K562 (cell line): Measurements from ENCODE around the gene TMEM181. TPM values are rescaled to one million over a fixed set of nuclear protein-coding genes. Genes with fewer than 3 reads are reported as not detected.

Source experiments
- ATF7 ChIP-seq: fragments of 450-650 bp; IDR thresholded peaks from 2 replicates; pipeline ENCODE4 v1.7.1; 2014; ENCODE audit warnings: mild to moderate bottlenecking, moderate library complexity
- KHSRP ChIP-seq: fragments of 450-650 bp; IDR thresholded peaks from 2 replicates; pipeline ENCODE4 v1.6.1; 2017
- KLF13 ChIP-seq: fragments of 450-650 bp; IDR thresholded peaks from 2 replicates; pipeline ENCODE4 v1.6.1; 2016; ENCODE audit warnings: missing genetic modification characterization, low read depth, mild to moderate bottlenecking, missing compliant biosample characterization, moderate library complexity, borderline replicate concordance
- LCOR ChIP-seq: sonication (generic); formaldehyde crosslinking; IDR thresholded peaks from 2 replicates; pipeline ENCODE4 v1.8.0; 2022; ENCODE audit warnings: mild to moderate bottlenecking, missing genetic modification reagents
- NCOA2 ChIP-seq, 2 experiments: fragments of 450-650 bp; IDR thresholded peaks; 2 replicates each; pipeline ENCODE4 v1.6.1; 2018; ENCODE audit warnings: mild to moderate bottlenecking in 2 of 2, moderate library complexity in 1 of 2; ENCODE audit not compliant: partially characterized antibody in 2 of 2
- RAD21 ChIP-seq, 2 experiments: fragments of 250-450 bp in 1 of 2; fragments of 450-650 bp in 1 of 2; sonication (Bioruptor Pico) in 1 of 2; formaldehyde crosslinking in 1 of 2; IDR thresholded peaks in 1 of 2; conservative IDR thresholded peaks in 1 of 2; 2 replicates each; pipeline versions ENCODE4 v1.4.0 to v1.8.0; 2020 to 2022; ENCODE audit warnings: mild to moderate bottlenecking in 2 of 2, moderate library complexity in 1 of 2
- RBBP5 ChIP-seq: fragments of 200-600 bp; sonication (generic); IDR thresholded peaks from 2 replicates; pipeline ENCODE4 v1.6.1; 2012; ENCODE audit warnings: borderline replicate concordance, mild to moderate bottlenecking, low read length, control low read depth, inconsistent platforms; ENCODE audit not compliant: insufficient read depth, poor library complexity, severe bottlenecking
- RBM17 ChIP-seq: fragments of 200-400 bp; formaldehyde crosslinking; IDR thresholded peaks from 2 replicates; pipeline ENCODE4 v1.6.1; 2017; ENCODE audit warnings: low read depth, mild to moderate bottlenecking, low read length, borderline replicate concordance
- SIN3B ChIP-seq: fragments of 450-650 bp; IDR thresholded peaks from 2 replicates; pipeline ENCODE4 v1.6.1; 2017; ENCODE audit warnings: low read depth, mild to moderate bottlenecking, moderate library complexity
- SRSF1 ChIP-seq: fragments of 200-400 bp; formaldehyde crosslinking; IDR thresholded peaks from 2 replicates; pipeline ENCODE4 v1.6.1; 2017; ENCODE audit warnings: mild to moderate bottlenecking, low read depth, low read length, moderate library complexity
- SRSF7 ChIP-seq: fragments of 200-400 bp; formaldehyde crosslinking; optimal IDR thresholded peaks from 2 replicates; pipeline ENCODE3; 2017; ENCODE audit warnings: mild to moderate bottlenecking, low read depth, low read length
- TEAD4 ChIP-seq, 2 experiments: sonication (generic) in 1 of 2; formaldehyde crosslinking in 1 of 2; IDR thresholded peaks; 2 replicates each; pipeline versions ENCODE4 v1.6.1 to v1.8.0; 2012 to 2022; ENCODE audit warnings: borderline replicate concordance in 1 of 2, inconsistent platforms in 1 of 2, low read length in 1 of 2, mild to moderate bottlenecking in 1 of 2, missing genetic modification reagents in 1 of 2
- XRCC4 ChIP-seq: IDR thresholded peaks from one replicate; pipeline ENCODE4 v1.6.1; 2011; ENCODE audit not compliant: insufficient read depth, insufficient read length; ENCODE audit errors: extremely low read depth
- ZMIZ1 ChIP-seq, 2 experiments: fragments of 150-350 bp in 1 of 2; IDR thresholded peaks; 2 replicates each; pipeline ENCODE4 v1.6.1; 2012 to 2016; ENCODE audit warnings: low read depth in 2 of 2, low read length in 2 of 2, mild to moderate bottlenecking in 1 of 2, moderate library complexity in 1 of 2
- ZNF175 ChIP-seq: fragments of 200-800 bp; sonication (Bioruptor generic); IDR thresholded peaks from 2 replicates; pipeline ENCODE4 v1.6.1; 2016; ENCODE audit warnings: low read depth, mild to moderate bottlenecking, missing genetic modification characterization, missing compliant biosample characterization
- ZNF239 ChIP-seq: fragments of 250-450 bp; sonication (Bioruptor Pico); IDR thresholded peaks from 2 replicates; pipeline ENCODE4 v1.4.0; 2020; ENCODE audit warnings: mild to moderate bottlenecking
- ZNF24 ChIP-seq: fragments of 450-650 bp; IDR thresholded peaks from 2 replicates; pipeline ENCODE4 v1.6.1; 2016
- ZSCAN32 ChIP-seq: fragments of 450-650 bp; formaldehyde crosslinking; IDR thresholded peaks from 2 replicates; pipeline ENCODE4 v1.4.0; 2020; ENCODE audit warnings: mild to moderate bottlenecking, moderate library complexity
- polyA plus RNA-seq, 8 experiments: library from polyadenylated mRNA; depleted of rRNA in 4 of 8; stranded (reverse) in 5 of 8; unstranded in 3 of 8; fragments of >200 nt; fragmentation: Nextera tagmentation in 2 of 8; fragmentation: Illumina TruSeq in 1 of 8; extraction: Ambion mirVana in 2 of 8; extraction: Trizol in 1 of 8; gene quantifications; 2 replicates each; pipeline versions ENCODE4 v1.2.1 to v1.2.3, GENCODE V29; 2011 to 2014; ENCODE audit warnings: inconsistent platforms in 1 of 8, missing spikeins in 1 of 8
- total RNA-seq, 7 experiments: library from RNA; depleted of rRNA in 6 of 7; stranded (reverse); fragments of >200 nt in 6 of 7; fragmentation: Illumina TruSeq in 2 of 7; extraction: Trizol in 2 of 7; gene quantifications; 2 replicates each; pipeline versions ENCODE4 v1.2.1 to v1.2.3, GENCODE V29; 2011 to 2021; ENCODE audit warnings: low replicate concordance in 1 of 7
- TF ChIP-seq, protein P1 (sequence below): fragments of 250-450 bp; sonication (Bioruptor Pico); IDR thresholded peaks from 2 replicates; pipeline ENCODE4 v1.4.0; 2020; ENCODE audit warnings: mild to moderate bottlenecking, moderate library complexity, borderline replicate concordance
- TF ChIP-seq, protein P2 (sequence below): fragments of 450-650 bp; IDR thresholded peaks from 2 replicates; pipeline ENCODE4 v1.6.1; 2016

The TMEM181 gene
- total and polyA plus RNA-seq, 9 of the 15 experiments (the other 6 are each of a cell fraction or from before 2014, with no cell fraction given), result 5.6 to 27.2 (median 19.9) TPM

DNA sequence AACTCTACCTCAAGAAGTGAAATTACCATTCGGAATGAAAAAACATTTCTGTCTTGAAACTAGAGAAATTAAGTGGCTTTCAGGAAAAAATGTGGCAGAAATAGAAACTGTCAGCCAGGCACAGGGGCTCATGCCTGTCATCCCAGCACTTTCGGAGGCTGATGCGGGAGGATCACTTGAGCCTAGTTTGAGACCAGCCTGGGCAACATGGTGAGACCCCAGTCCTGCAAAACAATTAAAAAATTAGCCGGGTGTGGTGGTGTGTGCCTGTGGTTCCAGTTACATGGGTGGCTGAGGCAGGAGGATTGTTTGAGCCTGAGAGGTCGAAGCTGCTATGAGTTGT is 7.1 kb upstream of the TMEM181 start (continued):
- TF ChIP-seq, protein P1, sequence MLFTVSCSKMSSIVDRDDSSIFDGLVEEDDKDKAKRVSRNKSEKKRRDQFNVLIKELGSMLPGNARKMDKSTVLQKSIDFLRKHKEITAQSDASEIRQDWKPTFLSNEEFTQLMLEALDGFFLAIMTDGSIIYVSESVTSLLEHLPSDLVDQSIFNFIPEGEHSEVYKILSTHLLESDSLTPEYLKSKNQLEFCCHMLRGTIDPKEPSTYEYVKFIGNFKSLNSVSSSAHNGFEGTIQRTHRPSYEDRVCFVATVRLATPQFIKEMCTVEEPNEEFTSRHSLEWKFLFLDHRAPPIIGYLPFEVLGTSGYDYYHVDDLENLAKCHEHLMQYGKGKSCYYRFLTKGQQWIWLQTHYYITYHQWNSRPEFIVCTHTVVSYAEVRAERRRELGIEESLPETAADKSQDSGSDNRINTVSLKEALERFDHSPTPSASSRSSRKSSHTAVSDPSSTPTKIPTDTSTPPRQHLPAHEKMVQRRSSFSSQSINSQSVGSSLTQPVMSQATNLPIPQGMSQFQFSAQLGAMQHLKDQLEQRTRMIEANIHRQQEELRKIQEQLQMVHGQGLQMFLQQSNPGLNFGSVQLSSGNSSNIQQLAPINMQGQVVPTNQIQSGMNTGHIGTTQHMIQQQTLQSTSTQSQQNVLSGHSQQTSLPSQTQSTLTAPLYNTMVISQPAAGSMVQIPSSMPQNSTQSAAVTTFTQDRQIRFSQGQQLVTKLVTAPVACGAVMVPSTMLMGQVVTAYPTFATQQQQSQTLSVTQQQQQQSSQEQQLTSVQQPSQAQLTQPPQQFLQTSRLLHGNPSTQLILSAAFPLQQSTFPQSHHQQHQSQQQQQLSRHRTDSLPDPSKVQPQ (CRISPR knock-in tag), result no peak
- TF ChIP-seq SRSF1, result no peak
- TF ChIP-seq ZSCAN32 (CRISPR knock-in tag), result no peak
- TF ChIP-seq ZMIZ1 (IDR thresholded peaks at IDR 0.05; ENCODE audit: low read depth in 2 of 2, low read length in 2 of 2), result no peak
- no peak for TF ChIP-seq ZNF175 (CRISPR knock-in tag)
- TF ChIP-seq RAD21 (CRISPR knock-in tag; conservative IDR thresholded peaks at IDR 0.05 in 1 of 2, IDR thresholded peaks at IDR 0.05 in 1 of 2), result no peak
- no peak for TF ChIP-seq ZNF24
- TF ChIP-seq XRCC4, result no peak
- TF ChIP-seq KHSRP, result no peak
- TF ChIP-seq, protein P2, sequence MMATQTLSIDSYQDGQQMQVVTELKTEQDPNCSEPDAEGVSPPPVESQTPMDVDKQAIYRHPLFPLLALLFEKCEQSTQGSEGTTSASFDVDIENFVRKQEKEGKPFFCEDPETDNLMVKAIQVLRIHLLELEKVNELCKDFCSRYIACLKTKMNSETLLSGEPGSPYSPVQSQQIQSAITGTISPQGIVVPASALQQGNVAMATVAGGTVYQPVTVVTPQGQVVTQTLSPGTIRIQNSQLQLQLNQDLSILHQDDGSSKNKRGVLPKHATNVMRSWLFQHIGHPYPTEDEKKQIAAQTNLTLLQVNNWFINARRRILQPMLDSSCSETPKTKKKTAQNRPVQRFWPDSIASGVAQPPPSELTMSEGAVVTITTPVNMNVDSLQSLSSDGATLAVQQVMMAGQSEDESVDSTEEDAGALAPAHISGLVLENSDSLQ, result no peak; the same call in 1 of the 2 replicates
- TF ChIP-seq RBBP5, result peak; percentile 19
- no peak for TF ChIP-seq KLF13 (tag)
- no peak for TF ChIP-seq SIN3B
- no peak for TF ChIP-seq TEAD4 (IDR thresholded peaks at IDR 0.05; ENCODE audit: low read length)
- TF ChIP-seq TEAD4 (CRISPR knock-in tag; IDR thresholded peaks at IDR 0.05; ENCODE audit: borderline replicate concordance), result no peak
- TF ChIP-seq ATF7, result no peak
- TF ChIP-seq LCOR (CRISPR knock-in tag), result no peak
- no peak for TF ChIP-seq SRSF7
- TF ChIP-seq ZNF239 (CRISPR knock-in tag), result no peak
- no peak for TF ChIP-seq NCOA2 (IDR thresholded peaks at IDR 0.05; ENCODE audit: partially characterized antibody in 2 of 2)
- TF ChIP-seq RBM17, result no peak
- TF ChIP-seq, all 486 proteins: peak for 7
